ENCODE results near the gene TDRD1.
"Not testable (repeated sequence)": the region's sequence is repeated elsewhere in the genome, so short reads cannot be mapped to it uniquely, and the experiment has no call there.

TDRD1 gene, protein sequence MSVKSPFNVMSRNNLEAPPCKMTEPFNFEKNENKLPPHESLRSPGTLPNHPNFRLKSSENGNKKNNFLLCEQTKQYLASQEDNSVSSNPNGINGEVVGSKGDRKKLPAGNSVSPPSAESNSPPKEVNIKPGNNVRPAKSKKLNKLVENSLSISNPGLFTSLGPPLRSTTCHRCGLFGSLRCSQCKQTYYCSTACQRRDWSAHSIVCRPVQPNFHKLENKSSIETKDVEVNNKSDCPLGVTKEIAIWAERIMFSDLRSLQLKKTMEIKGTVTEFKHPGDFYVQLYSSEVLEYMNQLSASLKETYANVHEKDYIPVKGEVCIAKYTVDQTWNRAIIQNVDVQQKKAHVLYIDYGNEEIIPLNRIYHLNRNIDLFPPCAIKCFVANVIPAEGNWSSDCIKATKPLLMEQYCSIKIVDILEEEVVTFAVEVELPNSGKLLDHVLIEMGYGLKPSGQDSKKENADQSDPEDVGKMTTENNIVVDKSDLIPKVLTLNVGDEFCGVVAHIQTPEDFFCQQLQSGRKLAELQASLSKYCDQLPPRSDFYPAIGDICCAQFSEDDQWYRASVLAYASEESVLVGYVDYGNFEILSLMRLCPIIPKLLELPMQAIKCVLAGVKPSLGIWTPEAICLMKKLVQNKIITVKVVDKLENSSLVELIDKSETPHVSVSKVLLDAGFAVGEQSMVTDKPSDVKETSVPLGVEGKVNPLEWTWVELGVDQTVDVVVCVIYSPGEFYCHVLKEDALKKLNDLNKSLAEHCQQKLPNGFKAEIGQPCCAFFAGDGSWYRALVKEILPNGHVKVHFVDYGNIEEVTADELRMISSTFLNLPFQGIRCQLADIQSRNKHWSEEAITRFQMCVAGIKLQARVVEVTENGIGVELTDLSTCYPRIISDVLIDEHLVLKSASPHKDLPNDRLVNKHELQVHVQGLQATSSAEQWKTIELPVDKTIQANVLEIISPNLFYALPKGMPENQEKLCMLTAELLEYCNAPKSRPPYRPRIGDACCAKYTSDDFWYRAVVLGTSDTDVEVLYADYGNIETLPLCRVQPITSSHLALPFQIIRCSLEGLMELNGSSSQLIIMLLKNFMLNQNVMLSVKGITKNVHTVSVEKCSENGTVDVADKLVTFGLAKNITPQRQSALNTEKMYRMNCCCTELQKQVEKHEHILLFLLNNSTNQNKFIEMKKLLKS

DNA sequence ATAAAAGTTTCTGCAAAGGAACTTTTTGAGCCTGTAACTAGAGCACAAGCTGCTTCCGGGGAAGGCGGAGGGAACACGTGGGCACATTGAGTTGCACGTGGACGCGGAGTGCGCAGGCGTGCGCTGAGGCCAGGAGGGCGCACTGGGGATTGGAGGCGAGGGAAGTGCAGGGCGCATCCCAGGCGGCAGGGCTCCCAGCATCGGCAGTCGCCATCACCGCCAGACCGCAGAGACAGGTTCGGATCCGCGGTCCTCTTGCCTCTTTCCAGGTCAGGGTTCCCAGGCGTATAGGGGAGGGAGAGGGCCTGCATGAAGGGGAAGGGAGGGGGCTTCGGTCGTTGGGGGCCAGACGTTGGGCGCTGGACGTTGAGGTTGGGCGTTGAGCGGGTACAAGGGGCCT lies at the start of gene TDRD1:
TDRD1 (plus strand) TSS at position 206 of the 400 bp plus-strand sequence. CDS start 8,479 bp downstream, outside the sequence.
- DNase-seq (ENCODE audit: low read depth in 2 of 2), result no peak

DNA sequence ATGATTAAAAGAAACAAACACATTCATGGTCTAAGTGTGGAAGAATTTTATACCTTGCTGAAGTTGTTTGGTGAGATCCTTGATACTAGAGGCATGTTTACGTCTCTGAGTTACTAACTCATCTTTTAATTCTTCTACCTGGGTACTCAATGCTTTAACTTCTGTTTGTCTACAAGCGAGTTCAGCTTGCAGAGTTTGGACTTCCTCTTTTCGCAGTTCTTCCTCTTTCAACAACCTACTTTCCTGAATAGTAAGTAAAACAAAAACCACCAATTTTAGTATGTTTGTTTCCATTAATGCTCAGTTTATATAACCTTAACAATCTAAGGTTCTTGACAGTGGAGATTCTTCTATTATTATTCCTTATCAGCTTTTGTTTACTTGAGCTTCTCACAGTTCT lies 48.1 kb upstream of the TDRD1 start:
- DNase-seq (ENCODE audit: low read depth in 2 of 2), result no peak

DNA sequence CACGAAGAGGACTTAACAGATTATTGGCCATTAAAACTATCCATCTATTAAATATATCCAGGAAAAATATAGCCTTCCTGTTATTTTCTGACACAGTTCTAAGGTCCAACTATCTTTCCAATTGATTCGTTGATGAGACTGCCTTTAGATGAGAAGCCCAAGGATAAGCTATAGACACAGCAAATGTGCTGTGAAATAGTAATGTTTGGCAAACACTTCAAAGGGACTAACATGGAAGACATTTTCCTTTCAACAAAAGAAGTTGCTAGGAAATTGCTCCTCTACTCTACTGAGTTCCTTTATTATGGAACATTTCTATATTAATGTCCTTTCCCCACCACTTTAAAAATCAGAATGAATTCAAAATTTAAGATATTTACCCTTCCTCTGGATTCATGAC lies 43.7 kb upstream of the TDRD1 start:
- no peak for DNase-seq (ENCODE audit: low read depth in 2 of 2)

DNA sequence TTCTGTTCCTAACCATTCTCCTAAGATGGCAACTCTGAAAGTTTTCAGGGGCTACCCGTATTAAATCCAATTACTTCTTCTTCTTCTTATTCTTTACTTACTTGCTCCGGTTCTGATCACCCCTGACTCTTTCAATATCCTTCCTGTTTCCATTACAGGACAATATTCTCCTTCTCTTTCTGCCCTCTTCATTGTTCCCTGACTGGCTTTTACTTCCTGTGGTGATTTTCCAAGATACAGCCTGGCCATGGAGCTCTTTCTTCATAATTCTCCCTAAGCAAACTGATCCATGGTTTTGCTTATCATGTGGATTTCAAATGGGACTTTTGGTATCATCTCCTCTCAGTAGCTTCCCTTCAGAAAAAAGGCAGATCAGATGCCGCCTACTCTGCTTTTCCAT lies 40.6 kb upstream of the TDRD1 start:
- no peak for DNase-seq (ENCODE audit: low read depth in 2 of 2)

DNA sequence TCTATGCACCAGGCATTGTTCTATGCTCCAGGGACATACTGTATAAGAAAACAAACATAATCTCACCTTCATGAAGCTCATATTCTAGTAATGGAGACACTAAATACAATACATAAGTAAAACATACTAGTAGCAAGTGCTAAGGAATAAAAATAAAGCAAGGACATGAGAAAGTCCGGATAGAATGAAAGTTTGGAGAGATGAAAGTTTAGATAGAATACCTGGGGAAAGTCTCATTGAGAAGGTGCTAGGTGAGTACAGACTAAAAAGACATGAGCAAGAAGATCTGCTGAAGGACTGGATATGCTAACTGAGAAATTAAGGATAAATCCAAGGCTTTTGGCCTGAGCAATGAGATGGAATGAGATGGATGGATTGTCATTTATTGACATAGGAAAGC lies 39.1 kb upstream of the TDRD1 start:
- DNase-seq (ENCODE audit: low read depth in 2 of 2), result no peak

DNA sequence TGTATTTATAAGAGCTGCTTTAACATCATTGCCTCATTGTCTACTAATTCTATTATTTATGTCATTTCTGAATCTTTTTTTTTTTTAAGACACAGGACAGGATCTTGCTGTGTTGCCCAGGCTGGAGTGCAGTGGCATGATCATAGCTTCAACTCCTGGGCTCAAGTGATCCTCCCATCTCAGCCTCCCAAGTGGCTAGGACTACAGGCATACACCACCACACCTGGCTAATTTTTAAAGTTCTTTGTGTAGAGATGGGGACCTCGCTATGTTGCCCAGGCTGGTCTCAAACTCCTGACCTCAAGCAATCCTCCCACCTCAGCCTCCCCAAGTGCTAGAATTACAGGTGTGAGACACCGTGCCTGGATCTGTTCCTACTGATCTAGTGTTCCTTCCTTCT lies 38.3 kb upstream of the TDRD1 start:
- DNase-seq (ENCODE audit: low read depth in 2 of 2), result not testable (repeated sequence)

DNA sequence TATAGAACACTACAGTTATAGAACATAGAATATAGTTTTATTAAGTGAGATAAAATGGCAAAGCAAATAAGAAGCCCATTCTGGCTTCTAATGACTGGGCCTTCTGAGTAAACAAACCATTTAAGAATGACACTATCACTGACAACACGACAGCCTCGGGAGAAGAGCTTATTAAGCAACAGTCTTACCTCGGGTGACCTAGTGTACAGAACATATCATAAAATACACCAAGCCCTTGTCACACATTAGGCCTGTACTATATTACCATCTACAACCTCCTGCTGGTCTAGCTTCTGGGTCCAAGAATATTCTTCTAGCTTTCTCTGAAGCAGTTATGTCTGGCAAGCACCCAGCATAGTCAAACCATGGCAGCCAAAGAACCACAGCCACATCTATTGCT lies 37.1 kb upstream of the TDRD1 start:
- no peak for DNase-seq (ENCODE audit: low read depth in 2 of 2)

DNA sequence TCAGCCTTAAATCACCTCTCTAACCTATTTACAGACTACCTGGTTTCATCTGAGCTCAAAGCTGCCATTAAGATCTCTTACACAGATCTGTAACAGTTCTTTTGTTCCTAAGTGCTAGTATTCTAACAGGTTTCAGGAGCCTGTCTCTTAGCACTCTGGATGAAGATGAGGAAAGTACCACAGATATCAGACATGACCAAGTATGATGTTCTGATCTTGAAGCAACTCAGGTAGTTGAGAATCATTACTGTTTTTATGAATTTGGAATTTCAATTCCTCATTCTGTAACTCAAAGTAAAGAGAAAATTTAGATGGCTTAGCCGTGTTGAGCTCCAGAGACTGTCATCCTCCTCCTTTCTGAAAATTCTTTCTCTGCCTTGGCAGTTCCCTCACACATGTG lies 36.0 kb upstream of the TDRD1 start:
- DNase-seq (ENCODE audit: low read depth in 2 of 2), result no peak

DNA sequence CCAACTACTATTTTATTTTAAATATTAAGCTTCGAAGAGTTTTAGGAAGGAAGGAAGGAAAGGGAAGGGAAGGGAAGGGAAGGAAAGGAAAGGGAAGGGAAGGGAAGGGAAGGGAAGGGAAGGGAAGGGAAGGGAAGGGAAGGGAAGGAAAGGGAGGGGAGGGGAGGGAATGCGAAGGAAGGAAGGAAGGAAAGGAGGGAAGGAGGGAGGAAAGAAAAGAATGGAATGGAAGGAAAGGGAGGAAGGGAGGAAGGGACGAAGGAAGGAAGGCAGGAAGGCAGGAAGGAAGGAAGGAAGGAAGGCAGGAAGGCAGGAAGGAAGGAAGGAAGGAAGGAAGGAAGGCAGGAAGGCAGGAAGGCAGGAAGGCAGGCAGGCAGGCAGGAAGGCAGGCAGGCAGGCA lies 29.7 kb upstream of the TDRD1 start:
- DNase-seq (ENCODE audit: low read depth in 2 of 2), result not testable (repeated sequence)

DNA sequence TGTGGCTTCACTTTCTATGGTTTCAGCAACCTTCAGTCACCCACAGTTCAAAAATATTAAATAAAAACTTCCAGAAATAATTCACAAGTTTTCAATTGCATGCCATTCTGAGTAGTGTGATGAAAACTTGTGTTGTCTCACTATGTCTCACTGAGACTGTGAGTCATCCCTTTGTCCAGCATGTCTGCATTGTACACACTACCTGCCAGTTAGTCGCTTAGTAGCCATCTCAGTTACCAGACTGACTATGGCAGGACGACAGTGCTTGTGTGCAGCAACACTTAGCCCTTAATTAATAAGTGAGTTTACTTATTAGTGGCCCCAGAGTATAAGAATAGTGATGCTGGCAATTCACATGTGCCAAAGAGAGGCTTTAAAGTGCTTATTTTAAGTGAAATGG lies 27.7 kb upstream of the TDRD1 start:
- DNase-seq (ENCODE audit: low read depth in 2 of 2), result no peak

DNA sequence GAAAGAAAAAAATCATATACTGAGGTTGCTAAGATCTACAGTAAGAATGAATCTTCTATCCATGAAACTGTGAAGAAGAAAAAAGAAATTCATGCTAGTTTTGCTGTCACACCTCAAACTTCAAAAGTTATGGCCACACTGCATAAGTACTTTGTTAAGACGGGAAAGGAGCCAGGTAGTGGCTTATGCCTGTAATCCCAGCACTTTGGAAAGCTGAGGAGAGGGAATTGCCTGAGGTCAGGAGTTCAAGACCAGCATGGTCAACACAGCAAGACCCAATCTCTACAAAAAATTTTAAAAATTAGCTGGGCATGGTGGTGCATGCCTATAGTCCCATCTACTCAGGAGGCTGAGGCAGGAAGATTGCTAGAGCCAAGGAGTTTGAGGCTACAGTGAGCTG lies 27.3 kb upstream of the TDRD1 start:
- DNase-seq (ENCODE audit: low read depth in 2 of 2), result no peak

DNA sequence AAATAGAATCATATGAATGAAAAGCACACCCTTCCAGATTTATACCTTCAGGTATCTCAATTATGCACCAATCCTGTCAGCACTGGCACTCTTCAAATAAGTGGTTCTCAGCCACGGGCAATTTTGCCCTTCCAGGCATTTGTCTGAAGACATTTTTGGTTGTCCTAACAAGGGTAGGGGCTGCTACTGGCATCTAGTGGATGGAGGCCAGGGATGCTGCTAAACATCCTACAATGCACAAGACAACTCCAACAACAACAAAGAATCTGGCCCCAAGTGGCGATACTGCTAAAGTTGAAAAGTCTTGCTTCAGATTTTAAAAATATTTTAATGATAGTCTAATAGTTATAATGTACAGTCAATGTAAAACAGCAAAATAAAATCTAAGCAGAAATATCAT lies 21.2 kb upstream of the TDRD1 start:
- no peak for DNase-seq (ENCODE audit: low read depth in 2 of 2)

DNA sequence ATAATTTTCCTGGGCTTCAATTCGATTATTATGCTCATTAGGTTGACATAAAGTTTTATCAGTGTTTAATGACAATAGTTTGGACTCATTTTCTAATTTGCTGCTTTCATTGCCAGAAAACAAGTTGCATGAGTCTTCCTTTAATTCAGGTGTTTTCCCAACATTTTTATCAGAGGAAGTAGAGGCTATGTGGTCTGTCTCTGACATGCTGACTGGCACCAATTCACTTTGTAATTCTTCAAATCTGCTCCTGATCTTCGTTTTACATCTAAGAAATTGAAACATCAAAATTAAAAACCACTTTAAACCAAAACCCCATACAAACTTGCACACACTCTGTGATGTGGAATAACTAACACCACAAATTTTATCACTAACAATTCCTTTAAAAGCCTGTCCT lies 16.1 kb upstream of the TDRD1 start:
- DNase-seq (ENCODE audit: low read depth in 2 of 2), result no peak

DNA sequence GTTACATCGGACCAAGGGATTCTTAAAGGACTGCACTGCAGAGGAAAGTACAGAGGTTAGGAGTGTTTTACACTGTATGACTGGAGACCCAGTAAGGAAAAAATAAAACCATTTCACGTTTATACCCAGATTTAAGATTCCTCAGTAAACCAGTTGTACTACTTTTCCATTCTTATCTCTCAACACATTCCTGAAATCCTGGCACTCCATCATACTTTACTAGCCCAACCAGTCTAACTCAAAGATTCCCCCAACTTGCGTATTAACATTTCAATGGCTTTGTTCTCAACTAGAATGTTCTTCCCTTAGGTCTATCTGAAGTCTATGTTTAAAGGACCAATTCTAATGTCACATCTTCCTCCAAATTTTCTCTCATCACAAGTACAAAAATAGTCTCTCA lies 13.1 kb upstream of the TDRD1 start:
- no peak for DNase-seq (ENCODE audit: low read depth in 2 of 2)

DNA sequence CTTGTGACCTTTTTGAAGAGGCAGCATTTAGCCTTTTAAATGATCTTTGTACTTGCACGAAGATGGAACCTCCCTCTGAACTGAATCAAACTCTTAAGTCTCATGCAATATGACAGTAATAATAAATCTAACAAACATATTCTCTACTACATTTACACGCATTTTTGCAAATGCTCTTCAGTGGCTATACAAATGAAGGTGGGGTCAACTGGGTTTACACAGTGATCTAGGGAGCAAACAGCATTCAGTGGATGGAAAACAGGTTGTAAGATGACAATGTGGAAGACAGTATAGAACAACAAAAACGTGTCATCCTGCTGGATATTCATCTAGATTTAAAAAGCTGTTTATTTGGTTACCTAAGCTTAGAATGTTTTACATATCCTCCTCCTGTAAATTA lies 12.7 kb upstream of the TDRD1 start:
- no peak for DNase-seq (ENCODE audit: low read depth in 2 of 2)

DNA sequence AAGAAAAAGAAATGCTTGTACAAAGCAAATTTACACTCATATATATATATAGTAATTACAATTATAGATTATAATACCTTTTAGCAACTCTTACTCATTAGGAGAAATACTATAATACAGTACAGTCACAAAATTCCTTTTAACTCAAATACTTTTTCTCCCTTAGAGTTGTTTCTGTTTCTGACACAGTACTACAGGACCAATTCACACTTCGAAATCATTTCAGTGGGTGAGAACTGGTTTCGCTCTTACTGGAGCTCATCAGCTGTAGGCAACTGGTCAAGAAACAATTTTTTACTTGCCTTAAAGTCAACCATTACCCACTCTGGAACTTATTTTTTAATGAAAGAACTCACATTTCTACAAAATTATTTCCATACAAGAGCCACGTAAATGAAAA lies 11.2 kb upstream of the TDRD1 start:
- no peak for DNase-seq (ENCODE audit: low read depth in 2 of 2)

DNA sequence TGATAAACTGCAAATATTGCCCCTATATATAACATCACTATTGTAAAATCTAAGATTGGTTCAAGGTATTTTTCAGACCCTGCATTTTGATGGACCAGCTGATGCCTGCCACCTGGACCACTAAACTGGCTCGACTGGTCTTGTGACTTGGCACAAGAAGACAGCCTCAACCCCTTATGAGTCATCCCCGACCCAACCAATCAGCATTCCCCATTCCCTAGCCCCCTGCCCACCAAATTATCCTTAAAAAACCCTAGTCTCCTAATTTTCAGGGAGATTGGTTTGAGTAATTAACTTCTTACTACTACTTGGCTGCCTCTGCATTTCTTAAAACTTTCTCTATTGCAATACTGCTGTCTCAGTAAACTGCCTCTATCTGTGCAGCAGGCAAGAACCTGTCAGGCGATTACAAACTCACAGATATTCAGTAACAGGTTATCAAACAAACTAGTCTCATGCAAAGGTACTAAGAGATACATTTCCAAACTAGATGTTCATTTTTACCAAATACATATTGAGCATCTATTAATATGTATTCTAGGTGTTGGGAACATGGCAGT lies 10.6 kb upstream of the TDRD1 start:
- no peak for DNase-seq (ENCODE audit: low read depth in 2 of 2)

DNA sequence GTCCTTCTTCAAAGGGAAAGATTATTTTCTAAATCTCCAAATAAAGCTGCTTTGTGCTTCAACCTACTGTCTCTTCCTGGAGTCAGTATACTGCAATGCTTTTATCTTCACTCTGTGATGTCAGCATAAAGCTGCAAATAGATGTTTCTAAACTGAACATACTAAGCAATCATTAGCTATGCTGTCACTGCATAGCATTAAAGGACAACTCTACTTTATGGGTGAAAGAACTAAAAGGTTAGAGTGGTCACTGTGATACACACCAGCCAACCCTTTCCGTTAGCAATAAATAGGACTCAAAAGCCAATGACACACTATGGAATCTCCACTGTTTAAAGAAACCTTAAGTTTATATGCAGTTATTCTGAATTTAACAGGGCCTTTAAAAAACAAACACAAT lies 6.9 kb upstream of the TDRD1 start:
- DNase-seq (ENCODE audit: low read depth in 2 of 2), result no peak

DNA sequence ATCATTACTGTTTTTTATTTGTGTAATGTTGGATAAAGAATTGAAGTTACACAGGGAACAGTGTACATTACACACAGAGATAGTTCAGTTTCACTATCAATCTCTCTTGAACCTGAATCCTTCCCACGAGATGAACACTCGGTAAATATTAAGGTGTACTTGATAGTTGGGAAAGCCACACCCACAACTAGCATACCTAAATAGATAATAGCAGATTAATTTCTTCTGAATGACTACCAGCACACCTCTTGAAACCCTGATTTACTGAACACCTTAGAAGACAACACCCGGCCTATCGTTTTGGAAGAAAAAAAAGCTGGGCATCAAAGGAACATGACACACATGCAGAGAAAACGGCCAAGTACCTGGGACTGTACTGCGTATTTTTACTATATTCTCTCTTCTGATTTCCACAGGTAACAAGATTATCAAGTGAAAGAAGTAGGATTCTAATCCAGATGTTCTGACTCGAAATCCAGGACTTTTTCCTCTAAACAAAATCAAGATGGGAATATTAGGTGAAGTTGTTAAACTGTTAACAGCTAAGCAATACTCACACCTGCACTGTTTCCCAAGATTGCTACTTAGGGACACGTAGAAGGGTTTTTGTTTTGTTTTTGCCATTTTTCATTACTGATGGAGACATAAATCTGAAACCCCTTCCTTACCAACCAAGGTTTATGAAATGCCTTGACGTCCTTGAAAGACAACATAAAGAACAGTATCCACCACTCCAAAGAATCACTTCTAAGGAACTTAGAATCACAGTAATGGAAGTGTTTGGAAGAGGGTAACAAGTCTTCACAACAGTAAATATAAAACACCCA lies 6.2 kb upstream of the TDRD1 start:
- DNase-seq (ENCODE audit: low read depth in 2 of 2), result no peak

DNA sequence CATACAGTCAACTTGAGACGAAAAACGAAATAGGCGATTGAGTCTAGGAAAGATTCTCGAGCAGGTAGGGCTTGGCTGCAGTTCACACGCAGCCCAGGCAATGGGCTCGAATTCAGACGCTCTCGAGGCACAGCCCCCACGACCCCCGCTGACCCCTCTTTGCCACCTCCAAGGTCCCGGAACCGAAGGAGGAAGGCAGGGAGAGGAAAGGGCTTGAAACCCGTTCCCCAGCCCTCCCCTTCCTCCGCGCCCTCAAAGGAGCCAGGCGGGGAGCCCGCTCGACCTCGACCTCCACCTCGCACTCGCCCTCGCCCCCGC lies 5.6 kb upstream of the TDRD1 start:
- DNase-seq (ENCODE audit: low read depth in 2 of 2), result no peak

DNA sequence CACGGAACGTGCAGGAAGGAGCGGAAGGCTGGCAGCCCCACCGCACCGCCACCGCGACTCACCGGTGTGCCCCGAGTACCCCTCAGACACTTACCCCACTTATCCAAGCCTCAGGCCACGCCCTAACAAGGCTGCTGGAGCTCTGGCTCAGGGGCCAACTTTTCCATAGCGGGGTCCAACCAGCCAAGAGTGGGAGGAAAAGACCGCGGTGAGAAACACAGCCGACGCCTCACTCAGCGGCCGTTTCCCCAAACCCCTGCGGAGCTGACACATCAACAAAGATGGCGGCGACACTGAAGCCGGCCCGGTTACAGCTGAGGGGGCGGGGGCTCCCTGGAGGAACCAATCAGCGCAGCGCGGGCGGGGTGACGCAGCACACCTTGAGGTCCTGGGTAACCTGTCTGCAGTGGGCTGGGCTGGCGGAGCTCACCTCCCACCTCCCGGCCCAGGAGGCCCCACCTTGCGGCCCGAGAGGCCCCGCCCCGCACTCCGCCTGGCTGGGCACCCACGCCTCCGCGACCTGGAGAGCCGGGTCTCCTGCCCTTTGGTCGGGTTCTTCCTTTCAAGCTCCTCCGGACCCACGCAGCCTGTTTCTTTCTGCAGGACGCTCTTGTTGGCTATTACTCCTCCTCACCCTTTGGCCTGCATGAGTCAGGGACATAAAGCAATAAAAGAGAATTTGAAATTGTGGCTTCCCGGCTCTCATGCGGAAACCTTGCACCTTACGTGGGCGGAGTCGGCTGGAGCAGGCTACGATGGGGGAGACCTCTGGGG lies 5.0 kb upstream of the TDRD1 start, which contains the start of gene CCDC186:
CCDC186 (minus strand) TSS at position 283 of the 774 bp plus-strand sequence. CDS start 10,935 bp downstream, outside the sequence.
- peak; percentile 97 to 98 for DNase-seq (ENCODE audit: low read depth in 2 of 2)

Data from stimulated activated CD4-positive, alpha-beta T cell treated with anti-CD3 and anti-CD28 coated beads, Interleukin-15, amount 100 ng/mL, for 48 hours (primary cell).